ENCODE results near the gene MSANTD1.

The MSANTD1 gene

GRCh38 chr4:3237712-3238560 is 11.0 kb upstream of the MSANTD1 start (continued):
- TF ChIP-seq, protein P1, sequence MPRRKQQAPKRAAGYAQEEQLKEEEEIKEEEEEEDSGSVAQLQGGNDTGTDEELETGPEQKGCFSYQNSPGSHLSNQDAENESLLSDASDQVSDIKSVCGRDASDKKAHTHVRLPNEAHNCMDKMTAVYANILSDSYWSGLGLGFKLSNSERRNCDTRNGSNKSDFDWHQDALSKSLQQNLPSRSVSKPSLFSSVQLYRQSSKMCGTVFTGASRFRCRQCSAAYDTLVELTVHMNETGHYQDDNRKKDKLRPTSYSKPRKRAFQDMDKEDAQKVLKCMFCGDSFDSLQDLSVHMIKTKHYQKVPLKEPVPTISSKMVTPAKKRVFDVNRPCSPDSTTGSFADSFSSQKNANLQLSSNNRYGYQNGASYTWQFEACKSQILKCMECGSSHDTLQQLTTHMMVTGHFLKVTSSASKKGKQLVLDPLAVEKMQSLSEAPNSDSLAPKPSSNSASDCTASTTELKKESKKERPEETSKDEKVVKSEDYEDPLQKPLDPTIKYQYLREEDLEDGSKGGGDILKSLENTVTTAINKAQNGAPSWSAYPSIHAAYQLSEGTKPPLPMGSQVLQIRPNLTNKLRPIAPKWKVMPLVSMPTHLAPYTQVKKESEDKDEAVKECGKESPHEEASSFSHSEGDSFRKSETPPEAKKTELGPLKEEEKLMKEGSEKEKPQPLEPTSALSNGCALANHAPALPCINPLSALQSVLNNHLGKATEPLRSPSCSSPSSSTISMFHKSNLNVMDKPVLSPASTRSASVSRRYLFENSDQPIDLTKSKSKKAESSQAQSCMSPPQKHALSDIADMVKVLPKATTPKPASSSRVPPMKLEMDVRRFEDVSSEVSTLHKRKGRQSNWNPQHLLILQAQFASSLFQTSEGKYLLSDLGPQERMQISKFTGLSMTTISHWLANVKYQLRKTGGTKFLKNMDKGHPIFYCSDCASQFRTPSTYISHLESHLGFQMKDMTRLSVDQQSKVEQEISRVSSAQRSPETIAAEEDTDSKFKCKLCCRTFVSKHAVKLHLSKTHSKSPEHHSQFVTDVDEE (CRISPR knock-in tag; IDR thresholded peaks at IDR 0.05) = no peak

- TF ChIP-seq ARNTL (CRISPR knock-in tag; IDR thresholded peaks at IDR 0.05; ENCODE audit: borderline replicate concordance, low read depth) (no peak), CREB5 (CRISPR knock-in tag; IDR thresholded peaks at IDR 0.05; ENCODE audit: low read depth) (no peak), RARB (CRISPR knock-in tag; IDR thresholded peaks at IDR 0.05) (no peak), ZNF565 (CRISPR knock-in tag; conservative IDR thresholded peaks at IDR 0.05; ENCODE audit: low read depth) (no peak)
- TF ChIP-seq, protein P1 (CRISPR knock-in tag; IDR thresholded peaks at IDR 0.05) = no peak
- ATAC-seq = no peak
Measured at GRCh38 chr4:3238721-3239120, 10.2 kb upstream of the MSANTD1 start.

DNA sequence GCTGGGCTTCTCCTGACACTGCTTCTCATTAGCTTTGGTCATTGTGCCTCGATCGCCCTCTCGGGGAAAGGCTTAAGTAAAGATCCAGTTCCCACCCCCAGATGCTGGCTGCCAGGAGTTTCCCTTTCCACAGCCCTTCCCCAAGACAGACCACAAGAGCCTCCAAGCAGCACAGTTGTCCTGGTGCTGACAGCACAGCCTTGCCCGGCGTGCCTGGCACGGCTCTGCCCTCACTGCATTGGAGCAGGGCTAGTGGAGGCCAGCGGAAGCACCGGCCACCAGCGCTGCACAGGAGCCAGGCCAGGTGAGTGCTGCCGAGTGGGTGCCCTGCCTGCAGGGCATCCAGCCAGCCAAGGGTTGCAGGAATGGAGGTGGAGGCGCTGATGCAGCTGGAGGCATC is 9.7 kb upstream of the MSANTD1 start:
- no peak for ATAC-seq
- no peak for TF ChIP-seq CSDC2 (CRISPR knock-in tag; IDR thresholded peaks at IDR 0.05)
- TF ChIP-seq RARB (CRISPR knock-in tag; IDR thresholded peaks at IDR 0.05) = no peak
- TF ChIP-seq SNAI2 (CRISPR knock-in tag; IDR thresholded peaks at IDR 0.05) = no peak
- no peak for TF ChIP-seq CREB5 (CRISPR knock-in tag; IDR thresholded peaks at IDR 0.05; ENCODE audit: low read depth)
- TF ChIP-seq, protein P2, sequence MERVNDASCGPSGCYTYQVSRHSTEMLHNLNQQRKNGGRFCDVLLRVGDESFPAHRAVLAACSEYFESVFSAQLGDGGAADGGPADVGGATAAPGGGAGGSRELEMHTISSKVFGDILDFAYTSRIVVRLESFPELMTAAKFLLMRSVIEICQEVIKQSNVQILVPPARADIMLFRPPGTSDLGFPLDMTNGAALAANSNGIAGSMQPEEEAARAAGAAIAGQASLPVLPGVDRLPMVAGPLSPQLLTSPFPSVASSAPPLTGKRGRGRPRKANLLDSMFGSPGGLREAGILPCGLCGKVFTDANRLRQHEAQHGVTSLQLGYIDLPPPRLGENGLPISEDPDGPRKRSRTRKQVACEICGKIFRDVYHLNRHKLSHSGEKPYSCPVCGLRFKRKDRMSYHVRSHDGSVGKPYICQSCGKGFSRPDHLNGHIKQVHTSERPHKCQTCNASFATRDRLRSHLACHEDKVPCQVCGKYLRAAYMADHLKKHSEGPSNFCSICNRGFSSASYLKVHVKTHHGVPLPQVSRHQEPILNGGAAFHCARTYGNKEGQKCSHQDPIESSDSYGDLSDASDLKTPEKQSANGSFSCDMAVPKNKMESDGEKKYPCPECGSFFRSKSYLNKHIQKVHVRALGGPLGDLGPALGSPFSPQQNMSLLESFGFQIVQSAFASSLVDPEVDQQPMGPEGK (CRISPR knock-in tag; IDR thresholded peaks at IDR 0.05; ENCODE audit: borderline replicate concordance) = no peak
- no peak for TF ChIP-seq ESRRG (CRISPR knock-in tag; IDR thresholded peaks at IDR 0.05)
- TF ChIP-seq ISL1 (CRISPR knock-in tag; IDR thresholded peaks at IDR 0.05) = no peak
- no peak for TF ChIP-seq ZNF565 (CRISPR knock-in tag; conservative IDR thresholded peaks at IDR 0.05; ENCODE audit: low read depth)
- TF ChIP-seq, protein P1 (CRISPR knock-in tag; IDR thresholded peaks at IDR 0.05) = no peak
- TF ChIP-seq, protein P3, sequence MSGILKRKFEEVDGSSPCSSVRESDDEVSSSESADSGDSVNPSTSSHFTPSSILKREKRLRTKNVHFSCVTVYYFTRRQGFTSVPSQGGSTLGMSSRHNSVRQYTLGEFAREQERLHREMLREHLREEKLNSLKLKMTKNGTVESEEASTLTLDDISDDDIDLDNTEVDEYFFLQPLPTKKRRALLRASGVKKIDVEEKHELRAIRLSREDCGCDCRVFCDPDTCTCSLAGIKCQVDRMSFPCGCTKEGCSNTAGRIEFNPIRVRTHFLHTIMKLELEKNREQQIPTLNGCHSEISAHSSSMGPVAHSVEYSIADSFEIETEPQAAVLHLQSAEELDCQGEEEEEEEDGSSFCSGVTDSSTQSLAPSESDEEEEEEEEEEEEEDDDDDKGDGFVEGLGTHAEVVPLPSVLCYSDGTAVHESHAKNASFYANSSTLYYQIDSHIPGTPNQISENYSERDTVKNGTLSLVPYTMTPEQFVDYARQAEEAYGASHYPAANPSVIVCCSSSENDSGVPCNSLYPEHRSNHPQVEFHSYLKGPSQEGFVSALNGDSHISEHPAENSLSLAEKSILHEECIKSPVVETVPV (CRISPR knock-in tag; IDR thresholded peaks at IDR 0.05) = no peak
- TF ChIP-seq ARNTL (CRISPR knock-in tag; IDR thresholded peaks at IDR 0.05; ENCODE audit: borderline replicate concordance, low read depth) = no peak

All from SK-N-SH treated with all-trans-retinoic acid at 6 μM for 48 hours (cell line).